IgD-negative memory B cell (primary cell): ENCODE measurements around the gene MYPN. TPM values are rescaled to one million over a fixed set of nuclear protein-coding genes. Genes with fewer than 3 reads are reported as not detected.
A peak's percentile ranks its signal among the peaks of the same experiment; 100 is the strongest.
"Not testable (repeated sequence)": the region's sequence is repeated elsewhere in the genome, so short reads cannot be mapped to it uniquely, and the experiment has no call there.

ENCODE experiments used
- H3K27ac Mint-ChIP-seq, 3 donors: one replicate each; pipeline ENCODE4 v1.8.0; 2020 to 2022; ENCODE audit warnings: mild to moderate bottlenecking in 3 of 3, mixed read lengths in 3 of 3, moderate library complexity in 1 of 3
- H3K27me3 Mint-ChIP-seq: one replicate; pipeline ENCODE4 v1.8.0; 2021; ENCODE audit warnings: mixed read lengths
- H3K36me3 Mint-ChIP-seq: one replicate; pipeline ENCODE4 v1.8.0; 2020; ENCODE audit warnings: mild to moderate bottlenecking, mixed read lengths
- H3K4me1 Mint-ChIP-seq, 3 donors: one replicate each; pipeline ENCODE4 v1.8.0; 2020 to 2022; ENCODE audit warnings: mixed read lengths in 3 of 3, mild to moderate bottlenecking in 1 of 3
- H3K4me3 Mint-ChIP-seq, 4 donors: one replicate each; pipeline ENCODE4 v1.8.0; 2020 to 2022; ENCODE audit warnings: mild to moderate bottlenecking in 4 of 4, mixed read lengths in 4 of 4, moderate library complexity in 3 of 4
- H3K9me3 Mint-ChIP-seq, 3 donors: one replicate each; pipeline ENCODE4 v1.8.0; 2020 to 2021; ENCODE audit warnings: mixed read lengths in 3 of 3, mild to moderate bottlenecking in 1 of 3
- polyA plus RNA-seq: library from polyadenylated mRNA; unstranded; fragments of 300-500 nt; fragmentation: Illumina TruSeq; gene quantifications from one replicate; pipeline ENCODE4 v1.2.3, GENCODE V29; 2021

Gene MYPN
- polyA plus RNA-seq, 1 donor from 2014 or later = not detected

DNA sequence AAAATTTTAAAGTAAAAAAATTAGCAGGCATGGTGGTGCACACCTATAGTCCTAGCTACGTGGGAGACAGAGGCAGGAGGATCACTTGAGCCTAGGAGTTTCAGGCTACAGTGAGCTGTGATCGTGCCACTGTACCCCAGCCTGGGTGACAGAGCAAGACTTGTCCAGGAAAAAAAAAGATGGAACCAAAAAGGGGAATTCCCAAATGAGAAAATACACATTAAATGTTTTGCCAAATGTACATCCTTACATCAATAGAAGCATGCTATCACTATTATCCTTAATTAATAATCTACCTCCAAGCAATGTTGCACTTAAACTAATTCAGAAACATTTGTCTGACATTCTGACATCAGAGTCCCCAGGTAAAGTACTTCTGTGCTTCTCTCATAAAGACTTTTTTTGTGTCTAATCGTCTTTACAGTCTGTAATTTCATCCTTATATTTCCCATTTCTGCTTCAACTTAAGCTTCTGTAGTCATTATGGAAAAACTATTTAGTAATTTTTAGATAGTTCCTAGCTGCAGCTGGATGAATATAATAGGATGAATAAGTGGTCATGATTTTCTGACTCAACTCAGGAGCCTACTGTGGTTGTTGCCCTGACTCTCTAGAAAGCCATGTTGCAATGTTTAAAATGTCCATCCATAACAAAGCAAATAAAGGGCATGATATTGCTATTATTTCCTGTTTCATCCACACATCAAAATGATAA, 57.7 kb downstream of the MYPN start:
- Mint-ChIP-seq H3K4me3 (no peak overlapping the region), H3K27ac (no peak overlapping the region), H3K36me3 (no peaks in the 10 kb centered on the region), H3K9me3 (peaks cover 0 to 2% (median 2%) of the 10 kb centered on the region in 3 donors), H3K27me3 (no peaks in the 10 kb centered on the region), H3K4me1 (peaks cover 0 to 1% (median 0%) of the 10 kb centered on the region in 3 donors)

DNA sequence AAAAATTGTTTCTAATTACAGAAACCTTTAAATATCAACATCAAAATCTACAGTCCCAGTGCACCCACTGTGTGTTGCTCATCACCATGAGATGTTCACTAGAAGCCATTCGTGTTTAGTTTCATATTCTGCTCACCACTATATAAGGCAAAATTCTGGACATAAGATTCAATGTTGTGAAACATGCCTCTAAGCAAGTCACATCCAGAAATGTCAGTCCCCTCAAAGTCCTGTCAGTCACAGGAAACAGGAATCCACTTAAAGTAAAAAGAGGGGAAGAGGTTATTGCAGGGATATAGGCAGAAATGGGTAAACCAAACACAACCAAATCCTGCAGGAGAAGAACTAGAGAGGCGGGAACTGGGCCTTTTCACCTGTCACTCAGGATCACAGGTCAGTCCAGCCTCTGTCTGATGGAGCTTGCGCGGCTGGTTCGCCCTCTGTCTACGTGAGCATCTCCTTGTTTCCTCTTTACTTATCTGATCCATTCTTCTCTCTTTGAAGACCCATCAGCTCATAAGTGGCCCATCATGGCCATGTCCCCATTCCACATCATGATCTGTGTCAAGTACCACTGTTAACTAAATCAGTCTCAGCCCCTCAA, 58.4 kb downstream of the MYPN start:
- Mint-ChIP-seq H3K4me3 (no peak overlapping the region), H3K27ac (no peak overlapping the region)

DNA sequence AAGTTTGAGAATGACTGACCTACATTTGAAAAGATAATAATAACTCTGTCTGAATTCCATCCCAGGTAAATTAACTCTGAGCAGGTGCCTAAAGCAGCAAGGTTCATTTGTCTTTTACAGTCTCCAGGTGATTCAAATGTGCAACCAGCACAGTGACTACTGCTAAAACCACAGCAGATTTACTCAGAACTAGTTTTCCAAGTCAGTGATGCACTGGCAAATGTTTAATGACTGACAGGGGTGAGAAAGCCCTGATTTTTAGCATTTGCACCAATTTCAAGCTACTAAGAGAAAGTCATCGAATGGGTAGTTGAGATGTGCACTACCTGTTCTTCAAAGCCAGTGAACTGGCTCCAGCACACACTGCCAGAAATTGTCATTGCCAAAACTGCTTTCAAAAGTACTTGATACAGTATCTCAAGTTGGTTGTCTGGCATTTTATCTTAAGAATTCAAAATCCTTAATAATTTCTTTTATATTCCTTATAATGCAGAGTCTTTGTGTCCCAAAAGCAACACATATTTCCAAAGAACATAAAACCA, 62.3 kb downstream of the MYPN start:
- Mint-ChIP-seq H3K27ac (no peak overlapping the region), H3K36me3 (no peaks in the 10 kb centered on the region), H3K4me1 (peaks cover 0 to 4% (median 1%) of the 10 kb centered on the region in 3 donors), H3K27me3 (peaks cover 8% of the 10 kb centered on the region), H3K4me3 (no peak overlapping the region), H3K9me3 (peaks cover 0 to 2% (median 2%) of the 10 kb centered on the region in 3 donors)

More for the DNA sequence above, 58.4 kb downstream of the MYPN start:
- no peaks in the 10 kb centered on the region for H3K36me3 Mint-ChIP-seq
- peaks cover 2% of the 10 kb centered on the region for H3K27me3 Mint-ChIP-seq
- H3K9me3 Mint-ChIP-seq = peaks cover 0 to 2% (median 2%) of the 10 kb centered on the region in 3 donors
- H3K4me1 Mint-ChIP-seq = peaks cover 0 to 4% (median 1%) of the 10 kb centered on the region in 3 donors

DNA sequence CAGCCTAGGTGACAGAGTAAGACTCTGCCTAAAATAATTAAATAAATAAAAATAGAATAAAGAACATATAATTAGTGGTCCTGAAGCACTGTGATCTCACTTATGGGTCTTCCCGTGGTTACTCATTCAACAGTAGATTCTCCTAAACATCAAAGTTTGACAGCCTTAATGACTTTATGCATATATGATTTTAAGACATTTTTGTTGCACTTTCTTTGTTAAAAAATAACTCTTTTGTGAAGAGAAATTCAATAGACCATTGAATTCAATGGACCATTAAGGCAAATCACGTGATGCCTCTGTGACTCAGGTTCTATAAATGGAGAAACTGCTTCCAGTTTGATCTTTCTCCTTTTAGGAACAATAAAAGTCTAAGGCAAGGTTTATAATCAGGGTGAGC, 63.0 kb downstream of the MYPN start:
- Mint-ChIP-seq H3K36me3 (no peaks in the 10 kb centered on the region), H3K27ac (no peak overlapping the region), H3K4me3 (no peak overlapping the region), H3K4me1 (peaks cover 0 to 4% (median 1%) of the 10 kb centered on the region in 3 donors), H3K9me3 (peaks cover 0 to 2% (median 2%) of the 10 kb centered on the region in 3 donors), H3K27me3 (peaks cover 8% of the 10 kb centered on the region)

DNA sequence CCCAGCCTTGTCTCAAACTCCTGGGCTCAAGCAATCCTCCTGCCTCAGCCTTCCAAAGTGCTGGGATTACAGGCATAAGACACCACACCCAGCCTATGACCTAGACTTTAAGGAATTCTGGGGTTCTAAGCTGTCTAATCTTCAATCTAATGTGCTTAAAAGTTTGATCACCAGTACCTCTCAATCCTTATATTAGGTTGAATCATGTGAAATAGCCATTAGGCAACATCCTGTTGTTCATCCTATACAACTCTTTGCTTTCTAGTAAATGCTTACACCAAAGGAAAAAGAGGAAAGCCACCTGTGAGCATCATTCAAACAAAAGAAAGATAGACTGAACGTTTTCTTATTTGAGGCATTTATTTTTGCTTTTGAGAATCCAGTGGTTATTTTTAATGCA, 66.7 kb downstream of the MYPN start:
- no peak overlapping the region for H3K4me3 Mint-ChIP-seq
- no peaks in the 10 kb centered on the region for H3K36me3 Mint-ChIP-seq
- peaks cover 8% of the 10 kb centered on the region for H3K27me3 Mint-ChIP-seq
- H3K27ac Mint-ChIP-seq = no peak overlapping the region
- H3K9me3 Mint-ChIP-seq = no peaks in the 10 kb centered on the region
- H3K4me1 Mint-ChIP-seq = peaks cover 0 to 4% (median 0%) of the 10 kb centered on the region in 3 donors

DNA sequence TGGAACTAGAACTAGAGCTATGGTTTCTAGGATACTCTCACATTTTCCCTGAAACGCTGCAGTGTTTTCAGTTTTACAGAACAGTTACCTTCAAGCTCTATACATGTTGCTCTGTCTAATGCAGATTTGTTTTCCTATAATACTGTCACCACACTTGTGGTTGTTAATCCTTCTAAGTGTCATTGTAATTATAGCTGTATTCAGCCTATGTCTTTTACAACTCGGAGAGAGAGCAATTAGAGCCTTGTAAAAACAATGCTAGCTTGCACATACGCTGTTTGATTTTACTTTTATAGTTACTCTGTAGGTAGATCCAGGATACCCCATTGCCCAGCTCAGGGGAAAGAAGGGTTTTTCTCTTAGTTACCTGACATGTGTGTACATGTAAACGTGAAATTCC, 67.5 kb downstream of the MYPN start:
- peaks cover 8% of the 10 kb centered on the region for H3K27me3 Mint-ChIP-seq

DNA sequence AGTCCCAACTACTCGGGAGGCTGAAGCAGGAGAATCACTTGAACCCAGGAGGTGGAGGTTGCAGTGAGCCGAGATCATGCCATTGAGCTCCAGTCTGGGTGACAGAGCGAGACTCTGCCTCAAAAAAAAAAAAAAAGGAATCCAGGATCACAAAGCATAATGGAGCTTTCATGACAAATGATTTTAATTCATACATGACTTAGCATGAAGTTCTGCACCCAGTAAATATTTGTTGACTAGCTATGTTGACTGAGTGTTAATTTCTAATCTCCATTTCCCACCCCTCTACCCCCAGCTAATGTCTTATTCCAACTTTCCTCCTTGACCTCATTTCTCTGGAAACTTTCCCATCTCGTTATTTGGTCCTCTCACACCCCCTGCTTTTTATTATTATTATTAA, 69.3 kb downstream of the MYPN start:
- Mint-ChIP-seq H3K36me3 (no peaks in the 10 kb centered on the region), H3K4me3 (no peak overlapping the region), H3K27me3 (peaks cover 4% of the 10 kb centered on the region), H3K4me1 (no peaks in the 10 kb centered on the region), H3K27ac (no peak overlapping the region), H3K9me3 (no peaks in the 10 kb centered on the region)

More for the DNA sequence above, 67.5 kb downstream of the MYPN start:
- Mint-ChIP-seq H3K27ac (no peak overlapping the region), H3K4me3 (no peak overlapping the region), H3K9me3 (no peaks in the 10 kb centered on the region), H3K36me3 (no peaks in the 10 kb centered on the region), H3K4me1 (peaks cover 0 to 4% (median 0%) of the 10 kb centered on the region in 3 donors)

DNA sequence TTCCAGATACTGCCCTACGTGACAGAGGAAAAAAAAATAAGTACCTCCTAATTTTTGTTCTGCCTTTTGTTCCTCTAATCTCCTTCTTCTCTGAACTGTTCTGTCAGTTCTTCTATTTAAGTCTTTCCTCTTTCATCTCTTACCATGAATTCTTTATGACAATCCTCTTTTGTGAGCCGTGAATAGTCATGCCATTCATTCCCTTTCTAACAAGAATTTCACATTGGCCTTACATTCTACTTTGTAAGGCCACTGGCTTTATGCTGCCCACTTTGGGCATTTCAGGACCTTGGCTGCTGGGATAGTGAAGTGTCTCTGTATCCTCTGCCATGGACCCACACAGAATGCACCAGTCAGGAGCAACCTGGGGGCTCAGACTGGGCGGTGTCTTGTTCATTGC, 69.7 kb downstream of the MYPN start:
- Mint-ChIP-seq H3K9me3 (no peaks in the 10 kb centered on the region), H3K36me3 (no peaks in the 10 kb centered on the region), H3K4me1 (no peaks in the 10 kb centered on the region), H3K4me3 (no peak overlapping the region), H3K27me3 (peaks cover 4% of the 10 kb centered on the region), H3K27ac (no peak overlapping the region)

DNA sequence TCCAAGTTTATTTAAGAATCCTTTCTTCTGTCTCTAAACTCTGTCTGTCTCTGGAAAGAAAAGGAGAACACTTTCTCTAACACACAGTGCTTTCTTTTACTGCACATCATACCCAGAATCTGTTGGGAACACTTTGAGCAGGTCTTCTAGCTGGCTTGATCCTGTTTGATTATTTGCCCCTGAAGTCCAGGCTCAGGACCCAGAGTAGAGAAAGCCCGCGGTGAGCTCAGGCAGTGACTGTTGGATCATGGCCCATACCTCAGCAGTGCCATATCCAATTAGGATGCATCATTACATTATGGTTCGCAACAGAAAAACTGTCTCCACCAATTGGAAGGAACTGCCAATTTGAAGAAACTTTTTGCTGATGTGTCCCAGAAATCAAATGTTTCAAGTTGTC, 71.2 kb downstream of the MYPN start:
- Mint-ChIP-seq H3K27me3 (peaks cover 5% of the 10 kb centered on the region), H3K36me3 (peaks cover 1% of the 10 kb centered on the region), H3K9me3 (no peaks in the 10 kb centered on the region), H3K4me3 (no peak overlapping the region), H3K27ac (no peak overlapping the region), H3K4me1 (no peaks in the 10 kb centered on the region)

DNA sequence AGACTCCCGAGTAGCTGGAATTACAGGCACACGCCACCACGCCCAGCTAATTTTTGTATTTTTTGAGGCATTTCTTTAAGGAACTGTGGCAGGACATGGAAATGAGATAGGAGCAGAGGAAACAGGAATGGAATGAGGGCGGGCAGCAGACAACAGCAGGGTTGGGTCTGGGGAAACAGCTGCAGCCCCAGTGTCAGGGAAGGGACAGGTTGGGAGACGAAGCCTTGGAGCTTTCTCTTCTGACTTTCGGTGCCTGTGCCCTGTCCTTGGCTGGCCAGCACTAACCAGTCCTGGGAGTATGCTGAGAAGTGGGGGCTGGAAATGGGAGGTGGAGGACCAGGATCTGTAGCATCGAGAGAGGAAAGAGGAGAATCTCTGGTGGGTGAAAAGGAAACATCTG, 75.3 kb downstream of the MYPN start:
- Mint-ChIP-seq H3K27ac (no peak overlapping the region), H3K4me1 (peaks cover 0 to 2% (median 0%) of the 10 kb centered on the region in 3 donors), H3K9me3 (no peaks in the 10 kb centered on the region), H3K36me3 (peaks cover 1% of the 10 kb centered on the region), H3K27me3 (peaks cover 10% of the 10 kb centered on the region), H3K4me3 (no peak overlapping the region)

DNA sequence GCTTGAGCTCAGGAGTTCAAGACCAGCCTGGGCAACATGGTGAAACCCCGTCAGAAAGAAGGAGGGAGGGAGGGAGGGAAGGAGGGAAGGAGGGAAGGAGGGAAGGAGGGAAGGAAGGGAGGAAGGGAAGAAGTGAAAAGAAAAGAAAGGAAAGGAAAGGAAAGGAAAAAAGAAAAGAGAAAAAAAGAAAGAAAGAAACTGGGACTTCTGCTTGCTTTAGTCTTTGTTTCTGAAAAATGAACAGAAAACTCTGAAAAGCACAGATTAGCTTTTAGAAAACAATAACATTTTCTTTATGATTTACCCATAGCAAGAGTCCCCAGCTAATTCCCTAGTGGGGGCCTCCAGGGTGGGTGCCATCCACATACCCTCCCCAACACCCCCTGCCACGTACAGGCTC, 75.8 kb downstream of the MYPN start:
- no peak overlapping the region for H3K4me3 Mint-ChIP-seq
- peaks cover 0 to 2% (median 0%) of the 10 kb centered on the region in 3 donors for H3K4me1 Mint-ChIP-seq
- H3K27me3 Mint-ChIP-seq = peaks cover 10% of the 10 kb centered on the region
- H3K27ac Mint-ChIP-seq = peak overlapping the region in 1 of 3 donors; percentile 46
- no peaks in the 10 kb centered on the region for H3K9me3 Mint-ChIP-seq
- peaks cover 1% of the 10 kb centered on the region for H3K36me3 Mint-ChIP-seq

DNA sequence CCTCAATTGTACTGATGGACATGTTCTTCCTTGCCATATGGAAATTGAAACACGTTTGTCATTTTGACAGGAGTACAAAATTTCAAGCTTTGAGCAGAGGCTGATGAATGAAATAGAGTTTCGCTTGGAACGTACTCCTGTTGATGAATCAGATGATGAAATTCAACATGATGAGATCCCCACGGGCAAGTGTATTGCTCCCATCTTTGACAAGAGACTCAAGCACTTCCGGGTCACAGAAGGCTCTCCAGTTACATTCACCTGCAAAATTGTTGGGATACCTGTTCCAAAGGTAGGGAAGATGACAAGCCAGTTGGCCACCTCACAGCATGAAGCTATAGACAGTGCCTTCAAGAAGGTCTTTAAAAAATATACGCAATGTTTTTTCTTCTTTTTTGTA, 79.5 kb downstream of the MYPN start:
- Mint-ChIP-seq H3K36me3 (peaks cover 1% of the 10 kb centered on the region), H3K9me3 (peaks cover 0 to 5% (median 4%) of the 10 kb centered on the region in 3 donors), H3K4me1 (peaks cover 0 to 2% (median 0%) of the 10 kb centered on the region in 3 donors), H3K4me3 (no peak overlapping the region), H3K27ac (no peak overlapping the region), H3K27me3 (peaks cover 12% of the 10 kb centered on the region)

DNA sequence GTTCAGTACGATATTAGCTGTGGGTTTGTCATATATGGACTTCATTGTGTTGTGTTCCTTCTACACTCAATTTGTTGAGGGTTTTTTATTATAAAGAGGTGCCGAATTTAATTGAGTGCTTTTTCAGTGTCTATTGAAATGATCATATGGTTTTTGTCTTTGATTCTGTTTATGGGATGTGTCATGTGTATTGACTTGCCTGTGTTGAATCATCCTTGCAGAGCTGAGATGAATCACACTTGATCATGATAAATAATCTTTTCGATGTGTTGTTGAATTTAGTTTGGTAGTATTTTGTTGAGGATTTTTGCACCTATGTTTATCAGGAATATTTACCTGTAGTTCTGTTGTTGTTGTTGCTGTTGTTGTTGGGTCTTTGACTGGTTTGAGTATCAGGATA, 82.8 kb downstream of the MYPN start:
- Mint-ChIP-seq H3K36me3 (no peaks in the 10 kb centered on the region), H3K27ac (no peak overlapping the region), H3K4me3 (no peak overlapping the region)

DNA sequence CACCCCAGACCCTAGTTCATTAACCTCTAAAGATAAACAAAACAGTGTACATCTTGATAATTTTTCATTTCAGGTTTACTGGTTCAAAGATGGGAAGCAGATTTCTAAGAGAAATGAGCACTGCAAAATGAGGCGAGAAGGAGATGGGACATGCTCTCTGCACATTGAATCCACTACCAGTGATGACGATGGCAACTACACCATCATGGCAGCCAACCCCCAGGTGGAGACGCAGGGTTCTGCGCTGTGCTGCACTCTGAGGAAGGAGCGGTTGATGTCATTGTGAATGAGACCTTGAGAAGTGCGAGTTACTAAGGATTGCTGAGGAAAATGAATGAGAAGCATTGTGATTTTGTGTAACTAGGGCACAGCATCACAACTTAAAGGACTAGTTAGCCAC, 85.0 kb downstream of the MYPN start:
- Mint-ChIP-seq H3K4me1 (no peaks in the 10 kb centered on the region), H3K36me3 (no peaks in the 10 kb centered on the region), H3K27me3 (peaks cover 3% of the 10 kb centered on the region), H3K9me3 (peaks cover 0 to 5% (median 4%) of the 10 kb centered on the region in 3 donors), H3K4me3 (no peak overlapping the region), H3K27ac (no peak overlapping the region)

More for the DNA sequence above, 82.8 kb downstream of the MYPN start:
- peaks cover 3% of the 10 kb centered on the region for H3K27me3 Mint-ChIP-seq
- peaks cover 0 to 5% (median 4%) of the 10 kb centered on the region in 3 donors for H3K9me3 Mint-ChIP-seq
- H3K4me1 Mint-ChIP-seq = peaks cover 0 to 2% (median 0%) of the 10 kb centered on the region in 3 donors

DNA sequence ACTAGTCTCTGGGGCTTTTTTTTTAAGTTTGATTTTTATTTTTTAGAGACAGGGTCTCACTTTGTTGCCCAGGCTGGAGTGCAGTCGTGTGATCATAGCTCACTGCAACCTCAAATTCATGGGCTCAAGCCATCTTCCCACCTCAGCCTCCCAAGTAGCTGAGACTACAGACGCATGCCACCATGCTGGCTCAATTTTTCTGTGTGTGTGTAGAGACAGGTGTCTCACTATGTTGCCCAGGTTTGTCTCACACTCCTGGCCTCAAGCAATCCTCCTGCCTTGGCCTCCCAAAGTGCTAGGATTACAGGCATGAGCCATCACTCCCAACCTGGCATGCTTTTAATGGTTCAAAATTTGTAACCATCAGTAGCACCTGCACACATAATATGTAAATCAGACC, 86.5 kb downstream of the MYPN start:
- H3K27me3 Mint-ChIP-seq, H3K4me1 Mint-ChIP-seq, H3K27ac Mint-ChIP-seq, H3K9me3 Mint-ChIP-seq, H3K4me3 Mint-ChIP-seq, H3K36me3 Mint-ChIP-seq: not testable (repeated sequence)
